GM23338 (cell line): ENCODE results near the gene TEX101. TPM values are rescaled to one million over a fixed set of nuclear protein-coding genes. Genes with fewer than 3 reads are reported as not detected.
"Not testable (repeated sequence)": the region's sequence is repeated elsewhere in the genome, so short reads cannot be mapped to it uniquely, and the experiment has no call there.

Experiments
- ATAC-seq: fragments of 200-7000 bp; cut with Tn5 transposase; 3 replicates; pipeline ENCODE4 v1.9.1; 2020
- DNase-seq: peaks from one replicate; pipeline ENCODE4 v3.0.0-alpha.2; 2015; ENCODE audit warnings: low spot score
- H2AFZ ChIP-seq: fragments of 200-600 bp; sonication (generic); 2 replicates; pipeline ENCODE4 v1.8.0; 2016; ENCODE audit warnings: antibody characterized with exemption, mild to moderate bottlenecking, moderate library complexity
- H3F3A ChIP-seq: fragments of 200-600 bp; sonication (generic); replicated peaks from 2 replicates; pipeline ENCODE4 v1.8.0; 2017; ENCODE audit warnings: antibody characterized with exemption, mixed run types, low read depth
- H3K27ac ChIP-seq: fragments of 200-600 bp; sonication (generic); 2 replicates; pipeline ENCODE4 v1.6.1; 2016; ENCODE audit warnings: low read depth
- H3K27me3 ChIP-seq: fragments of 200-600 bp; sonication (generic); 2 replicates; pipeline ENCODE4 v1.8.0; 2016; ENCODE audit warnings: mild to moderate bottlenecking, mixed run types, moderate library complexity; ENCODE audit not compliant: insufficient read depth
- H3K36me3 ChIP-seq: fragments of 200-600 bp; sonication (generic); 2 replicates; pipeline ENCODE4 v1.8.0; 2016; ENCODE audit warnings: mild to moderate bottlenecking; ENCODE audit not compliant: insufficient read depth
- H3K4me1 ChIP-seq: fragments of 200-600 bp; sonication (generic); 2 replicates; pipeline ENCODE4 v1.8.0; 2016; ENCODE audit warnings: mild to moderate bottlenecking, moderate library complexity; ENCODE audit not compliant: insufficient read depth
- H3K4me2 ChIP-seq: fragments of 200-600 bp; sonication (generic); 2 replicates; pipeline ENCODE4 v1.7.1; 2017; ENCODE audit warnings: mixed run types
- H3K4me3 ChIP-seq: fragments of 200-600 bp; sonication (generic); 2 replicates; pipeline ENCODE4 v1.6.1; 2016; ENCODE audit warnings: mixed run types
- H3K79me2 ChIP-seq: fragments of 200-600 bp; sonication (generic); replicated peaks from 2 replicates; pipeline ENCODE4 v1.8.0; 2017; ENCODE audit warnings: mild to moderate bottlenecking; ENCODE audit not compliant: insufficient read depth
- H3K9me2 ChIP-seq: fragments of 200-600 bp; sonication (generic); 2 replicates; pipeline ENCODE4 v1.8.0; 2017; ENCODE audit not compliant: insufficient read depth
- H4K20me1 ChIP-seq: fragments of 200-600 bp; sonication (generic); replicated peaks from 2 replicates; pipeline ENCODE4 v1.8.0; 2017; ENCODE audit warnings: mild to moderate bottlenecking; ENCODE audit not compliant: insufficient read depth
- H3K27ac Mint-ChIP-seq: 2 replicates; pipeline ENCODE4 v1.8.0; 2020; ENCODE audit warnings: inconsistent platforms, mild to moderate bottlenecking, moderate library complexity, mixed read lengths
- H3K27me3 Mint-ChIP-seq: 3 replicates; pipeline ENCODE4 v1.8.0; 2022; ENCODE audit warnings: low read depth, mild to moderate bottlenecking, moderate library complexity, mixed read lengths, inconsistent platforms; ENCODE audit not compliant: insufficient read depth, poor library complexity
- H3K36me3 Mint-ChIP-seq: 3 replicates; pipeline ENCODE4 v1.8.0; 2021; ENCODE audit warnings: low read depth, mild to moderate bottlenecking, inconsistent platforms, moderate library complexity, mixed read lengths
- H3K4me1 Mint-ChIP-seq: 3 replicates; pipeline ENCODE4 v1.8.0; 2020; ENCODE audit warnings: mild to moderate bottlenecking, inconsistent platforms, mixed read lengths
- H3K4me3 Mint-ChIP-seq: 3 replicates; pipeline ENCODE4 v1.8.0; 2021; ENCODE audit warnings: moderate library complexity, mild to moderate bottlenecking, inconsistent platforms, mixed read lengths
- H3K9me3 Mint-ChIP-seq: 3 replicates; pipeline ENCODE4 v1.8.0; 2020; ENCODE audit warnings: moderate library complexity, mild to moderate bottlenecking, inconsistent platforms, mixed read lengths
- polyA plus RNA-seq: library from polyadenylated mRNA; unstranded; fragments of >200 nt; fragmentation: Nextera tagmentation; extraction: Ambion mirVana; gene quantifications from 2 replicates; pipeline ENCODE4 v1.2.1, GENCODE V29; 2016
- total RNA-seq: library from RNA; depleted of rRNA; stranded (reverse); fragments of >200 nt; shearing (Covaris generic); gene quantifications from 2 replicates; pipeline ENCODE4 v1.2.3, GENCODE V29; 2014

Gene TEX101
- total and polyA plus RNA-seq, 2 experiments from 2014 or later: not detected

DNA sequence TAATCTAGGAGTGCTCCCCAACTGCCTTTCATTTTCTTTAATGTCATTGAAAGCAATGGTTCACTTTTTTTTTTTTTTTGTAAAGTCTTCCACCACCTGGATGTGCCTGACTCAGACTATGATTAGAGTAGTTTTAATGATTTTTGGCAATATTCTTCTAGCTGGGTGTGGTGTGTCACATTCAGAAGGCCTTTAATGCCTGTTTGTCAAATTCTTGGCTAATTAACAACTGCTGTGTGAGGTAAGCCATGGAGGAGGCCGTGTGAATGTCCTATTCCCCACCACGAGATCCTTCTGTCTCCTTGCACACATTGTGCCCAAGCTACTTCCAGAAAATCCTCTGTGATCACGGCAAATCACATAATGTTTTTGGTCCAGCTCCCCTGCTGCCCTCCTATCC, 30.9 kb upstream of the TEX101 start:
- H3K4me3 Mint-ChIP-seq, H3K4me3 ChIP-seq, H3K27me3 Mint-ChIP-seq, H3K4me1 ChIP-seq, H3K27ac Mint-ChIP-seq, ATAC-seq, H3K27me3 ChIP-seq, H3K79me2 ChIP-seq, H2AFZ ChIP-seq, H4K20me1 ChIP-seq, DNase-seq, H3K9me2 ChIP-seq, H3K27ac ChIP-seq, H3K4me2 ChIP-seq, H3F3A ChIP-seq, H3K36me3 ChIP-seq: not testable (repeated sequence)
- Mint-ChIP-seq H3K9me3 (peaks cover 27% of the 10 kb centered on the region), H3K4me1 (peaks cover 11% of the 10 kb centered on the region; the same call in 2 of the 3 replicates), H3K36me3 (peaks cover 13% of the 10 kb centered on the region; the same call in 2 of the 3 replicates)

DNA sequence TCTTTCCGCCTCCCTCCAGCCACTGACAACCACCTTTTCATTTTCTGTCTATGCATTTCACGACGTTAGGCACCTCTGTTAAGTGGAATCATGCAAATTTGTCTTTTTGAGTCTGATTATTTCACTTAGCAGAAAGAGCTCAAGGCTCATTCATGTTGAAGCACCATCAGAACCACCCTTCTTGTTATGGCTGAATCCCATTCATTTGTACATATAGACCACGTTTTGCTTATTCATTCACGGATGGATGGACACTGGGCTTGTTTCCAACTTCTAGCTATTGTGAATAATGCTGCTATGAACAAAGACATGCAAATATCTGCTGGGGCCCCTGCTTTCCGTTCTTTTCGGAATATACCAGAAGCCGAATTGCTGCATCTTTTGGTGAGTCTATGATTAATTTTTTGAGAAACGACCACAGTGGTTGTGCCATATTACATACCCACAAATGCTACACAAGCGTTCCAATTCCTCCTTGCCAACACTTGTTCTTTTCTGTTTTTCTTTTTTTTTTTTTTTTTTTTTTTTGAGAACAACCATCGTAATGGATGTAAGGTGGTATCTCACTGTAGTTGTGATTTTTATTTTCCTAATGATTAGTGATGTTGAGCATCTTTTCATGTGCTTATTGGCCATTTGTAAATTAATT, 23.7 kb upstream of the TEX101 start:
- not testable (repeated sequence) for H4K20me1 ChIP-seq, H3K27ac ChIP-seq, H3K36me3 Mint-ChIP-seq, H3K4me2 ChIP-seq, H3K4me1 Mint-ChIP-seq, H3K27me3 ChIP-seq, H3K79me2 ChIP-seq, H3K27ac Mint-ChIP-seq, H3K27me3 Mint-ChIP-seq, H3K36me3 ChIP-seq, DNase-seq, ATAC-seq, H3K4me3 Mint-ChIP-seq, H3K9me2 ChIP-seq, H2AFZ ChIP-seq, H3K4me3 ChIP-seq, H3F3A ChIP-seq, H3K4me1 ChIP-seq
- H3K9me3 Mint-ChIP-seq: peaks cover 15% of the 10 kb centered on the region

DNA sequence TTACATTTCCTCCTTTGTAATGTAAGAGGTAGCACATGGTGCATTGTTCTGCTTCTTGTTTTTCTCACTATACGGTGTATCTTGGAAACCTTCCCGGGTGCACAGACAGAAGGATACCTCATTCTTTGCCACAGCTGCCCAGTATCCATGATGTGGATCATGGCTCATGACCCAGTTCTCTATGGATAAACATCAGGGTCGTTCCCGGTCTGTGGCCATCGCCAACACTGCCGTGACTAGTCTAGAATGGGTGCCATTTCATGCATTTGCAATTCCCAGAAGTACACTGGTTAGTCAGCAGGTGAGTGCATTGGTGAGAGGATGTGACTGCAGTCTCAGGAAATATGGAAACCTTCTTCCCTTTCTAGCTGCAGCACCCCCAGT, 23.1 kb upstream of the TEX101 start:
- peaks cover 10% of the 10 kb centered on the region for H3K9me3 Mint-ChIP-seq
- H3K27me3 ChIP-seq, H4K20me1 ChIP-seq, H3K4me3 Mint-ChIP-seq, H3K79me2 ChIP-seq, H3K27me3 Mint-ChIP-seq, H3K9me2 ChIP-seq, H3K4me2 ChIP-seq, H3K4me3 ChIP-seq, H3K36me3 Mint-ChIP-seq, H2AFZ ChIP-seq, DNase-seq, H3K27ac Mint-ChIP-seq, H3K4me1 Mint-ChIP-seq, ATAC-seq, H3F3A ChIP-seq, H3K27ac ChIP-seq, H3K4me1 ChIP-seq, H3K36me3 ChIP-seq: not testable (repeated sequence)

GRCh38 chr19:43393501-43393900, 21.2 kb upstream of the TEX101 start:
- not testable (repeated sequence) for H3K9me3 Mint-ChIP-seq, H3K27ac ChIP-seq, H3K4me1 ChIP-seq, DNase-seq, H3K9me2 ChIP-seq, ATAC-seq, H4K20me1 ChIP-seq, H3F3A ChIP-seq, H3K27ac Mint-ChIP-seq, H3K36me3 ChIP-seq, H2AFZ ChIP-seq, H3K4me3 Mint-ChIP-seq, H3K36me3 Mint-ChIP-seq, H3K4me1 Mint-ChIP-seq, H3K4me3 ChIP-seq, H3K79me2 ChIP-seq, H3K27me3 ChIP-seq, H3K4me2 ChIP-seq, H3K27me3 Mint-ChIP-seq
